ENCODE data around the gene TFDP1.
"Not testable (repeated sequence)": the region's sequence is repeated elsewhere in the genome, so short reads cannot be mapped to it uniquely, and the experiment has no call there.

Gene TFDP1

DNA sequence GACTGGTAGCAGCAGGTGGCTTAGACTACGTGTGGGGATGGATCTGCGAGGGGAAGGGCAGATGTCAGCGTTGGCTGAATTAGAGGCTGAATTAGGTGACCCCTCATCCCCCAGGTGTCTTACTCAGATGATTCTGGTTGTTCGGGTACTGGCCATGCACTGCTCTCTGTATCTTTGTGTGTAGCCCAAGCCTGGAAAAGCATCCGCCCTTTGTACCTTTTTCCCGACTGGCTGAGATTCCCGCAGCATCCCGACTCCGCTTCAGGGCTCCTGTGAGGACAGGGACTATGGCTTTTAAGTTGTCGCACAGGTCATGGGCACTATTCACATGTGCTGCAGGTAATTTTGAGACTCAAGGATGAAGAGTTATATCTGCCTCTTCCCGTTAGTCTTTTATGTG lies 7.2 kb downstream of the TFDP1 start:
- no peak for DNase-seq (ENCODE audit: low read depth)
- H3K4me3 ChIP-seq (ENCODE audit: low read length) = no peak overlapping the region
- TF ChIP-seq, protein P1, sequence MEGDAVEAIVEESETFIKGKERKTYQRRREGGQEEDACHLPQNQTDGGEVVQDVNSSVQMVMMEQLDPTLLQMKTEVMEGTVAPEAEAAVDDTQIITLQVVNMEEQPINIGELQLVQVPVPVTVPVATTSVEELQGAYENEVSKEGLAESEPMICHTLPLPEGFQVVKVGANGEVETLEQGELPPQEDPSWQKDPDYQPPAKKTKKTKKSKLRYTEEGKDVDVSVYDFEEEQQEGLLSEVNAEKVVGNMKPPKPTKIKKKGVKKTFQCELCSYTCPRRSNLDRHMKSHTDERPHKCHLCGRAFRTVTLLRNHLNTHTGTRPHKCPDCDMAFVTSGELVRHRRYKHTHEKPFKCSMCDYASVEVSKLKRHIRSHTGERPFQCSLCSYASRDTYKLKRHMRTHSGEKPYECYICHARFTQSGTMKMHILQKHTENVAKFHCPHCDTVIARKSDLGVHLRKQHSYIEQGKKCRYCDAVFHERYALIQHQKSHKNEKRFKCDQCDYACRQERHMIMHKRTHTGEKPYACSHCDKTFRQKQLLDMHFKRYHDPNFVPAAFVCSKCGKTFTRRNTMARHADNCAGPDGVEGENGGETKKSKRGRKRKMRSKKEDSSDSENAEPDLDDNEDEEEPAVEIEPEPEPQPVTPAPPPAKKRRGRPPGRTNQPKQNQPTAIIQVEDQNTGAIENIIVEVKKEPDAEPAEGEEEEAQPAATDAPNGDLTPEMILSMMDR (conservative IDR thresholded peaks at IDR 0.05; ENCODE audit: low read depth, low read length) = no peak

DNA sequence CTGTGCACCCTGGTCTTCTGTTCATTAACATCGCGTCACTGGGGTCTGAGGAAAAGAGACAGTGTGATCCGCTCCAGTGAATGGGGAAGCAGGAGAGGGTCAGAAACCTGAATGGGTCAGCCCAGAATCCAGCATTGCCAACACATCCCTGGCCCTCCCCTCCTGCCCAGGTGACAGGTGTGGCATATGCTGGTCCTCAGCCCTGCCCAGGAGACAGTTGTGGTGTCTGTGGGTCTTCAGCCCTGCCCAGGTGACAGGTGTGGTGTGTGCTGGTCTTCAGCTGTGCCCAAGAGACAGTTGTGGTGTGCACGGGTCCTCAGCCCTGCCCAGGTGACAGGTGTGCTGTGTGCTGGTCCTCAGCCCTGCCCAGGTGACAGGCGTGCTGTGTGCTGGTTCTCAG lies 8.0 kb downstream of the TFDP1 start:
- DNase-seq (ENCODE audit: low read depth) = no peak
- TF ChIP-seq, protein P1 (conservative IDR thresholded peaks at IDR 0.05; ENCODE audit: low read depth, low read length) = no peak
- H3K4me3 ChIP-seq (ENCODE audit: low read length) = no peak overlapping the region

DNA sequence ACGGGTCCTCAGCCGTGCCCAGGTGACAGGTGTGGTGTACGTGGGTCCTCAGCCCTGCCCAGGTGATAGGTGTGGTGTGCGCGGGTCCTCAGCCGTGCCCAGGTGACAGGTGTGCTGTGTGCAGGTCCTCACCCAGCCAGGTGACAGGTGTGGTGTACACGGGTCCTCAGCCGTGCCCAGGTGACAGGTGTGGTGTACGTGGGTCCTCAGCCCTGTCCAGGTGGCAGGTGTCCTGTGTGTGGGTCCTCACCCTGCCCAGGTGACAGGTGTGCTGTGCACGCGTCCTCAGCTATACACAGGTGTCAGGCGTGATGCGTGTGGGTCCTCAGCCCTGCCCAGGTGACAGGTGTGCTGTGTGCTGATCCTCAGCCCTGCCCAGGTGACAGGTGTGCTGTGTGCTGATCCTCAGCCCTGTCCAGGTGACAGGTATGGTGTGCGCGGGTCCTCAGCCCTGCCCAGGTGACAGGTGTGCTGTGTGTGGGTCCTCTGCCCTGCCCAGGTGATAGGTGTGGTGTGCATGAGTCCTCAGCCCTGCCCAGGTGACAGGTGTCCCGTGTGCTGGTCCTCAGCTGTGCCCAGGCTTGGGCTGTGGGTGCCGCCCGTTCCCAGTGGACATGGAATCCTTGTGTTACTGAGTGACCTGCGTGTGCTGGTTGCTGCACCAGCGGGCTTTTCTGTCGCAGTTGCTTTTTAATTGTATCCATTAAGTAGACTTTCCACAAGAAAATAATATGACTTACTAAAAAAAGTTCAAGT lies 9.7 kb downstream of the TFDP1 start:
- not testable (repeated sequence) for H3K4me3 ChIP-seq (ENCODE audit: low read length); DNase-seq (ENCODE audit: low read depth)

DNA sequence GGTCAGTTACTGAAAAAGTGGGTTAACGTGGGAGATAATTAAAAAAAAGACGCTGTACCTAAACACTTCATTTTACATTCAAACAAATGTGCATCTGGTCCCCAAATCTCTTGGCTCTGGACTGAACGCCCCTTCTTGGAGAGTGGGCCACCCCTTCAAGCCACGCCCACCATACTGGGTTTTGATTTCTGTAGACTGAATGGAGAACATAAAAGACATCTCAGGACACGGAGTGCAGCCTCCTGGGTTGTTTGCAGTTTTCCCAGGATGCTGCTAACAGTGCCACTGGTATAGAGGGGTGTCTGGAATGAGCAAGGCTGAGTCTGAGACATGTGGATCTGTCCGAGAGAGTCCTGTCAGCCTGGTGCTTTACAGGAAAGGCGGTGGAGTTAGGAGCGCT lies 10.6 kb downstream of the TFDP1 start:
- no peak overlapping the region for H3K4me3 ChIP-seq (ENCODE audit: low read length)
- no peak for DNase-seq (ENCODE audit: low read depth)
- TF ChIP-seq, protein P1 (conservative IDR thresholded peaks at IDR 0.05; ENCODE audit: low read depth, low read length) = no peak

DNA sequence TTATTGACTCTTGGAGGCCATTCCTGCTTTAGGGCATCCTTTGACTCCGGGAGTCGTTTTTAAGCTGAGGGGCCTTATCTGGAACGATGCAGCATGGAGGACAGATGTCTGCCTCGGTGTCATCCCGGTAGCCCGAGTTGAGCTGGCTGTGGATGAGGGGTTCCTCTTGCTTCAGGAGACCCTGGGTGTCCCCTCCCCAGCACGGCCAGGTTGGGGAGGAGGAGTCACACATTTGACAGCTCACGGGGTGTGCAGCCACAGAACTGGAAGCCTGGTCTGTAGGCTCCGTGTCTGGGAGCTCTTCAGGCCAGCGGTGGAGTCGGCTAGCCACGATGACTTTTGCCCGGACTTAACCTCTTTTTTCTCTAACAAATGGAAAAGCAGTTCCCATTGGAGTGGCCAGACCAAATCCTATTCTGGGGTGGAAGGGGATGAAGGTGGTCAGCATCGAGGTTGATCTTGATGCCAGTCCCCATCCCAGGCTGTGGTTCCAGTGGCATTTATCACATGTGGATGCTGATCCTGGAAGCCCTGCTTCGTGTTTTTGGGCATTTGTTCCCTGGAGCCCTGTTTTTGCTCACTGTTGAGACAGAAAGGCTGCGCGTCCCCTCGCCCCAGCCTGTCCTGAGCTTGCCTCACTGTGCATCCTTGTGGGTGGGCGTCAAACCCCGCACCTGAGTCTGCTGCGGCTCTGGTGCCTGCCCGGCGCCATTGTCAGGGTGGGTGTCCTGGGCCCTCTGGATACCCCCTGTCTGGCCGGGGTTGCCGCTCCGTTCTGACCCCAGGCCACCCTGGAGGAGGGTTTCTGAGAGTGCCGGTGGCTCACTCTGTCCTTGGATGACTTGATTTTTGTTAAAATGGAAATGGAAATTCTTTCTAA lies 12.0 kb downstream of the TFDP1 start:
- no peak overlapping the region for H3K4me3 ChIP-seq (ENCODE audit: low read length)
- TF ChIP-seq, protein P1 (conservative IDR thresholded peaks at IDR 0.05; ENCODE audit: low read depth, low read length) = no peak
- no peak for DNase-seq (ENCODE audit: low read depth)

DNA sequence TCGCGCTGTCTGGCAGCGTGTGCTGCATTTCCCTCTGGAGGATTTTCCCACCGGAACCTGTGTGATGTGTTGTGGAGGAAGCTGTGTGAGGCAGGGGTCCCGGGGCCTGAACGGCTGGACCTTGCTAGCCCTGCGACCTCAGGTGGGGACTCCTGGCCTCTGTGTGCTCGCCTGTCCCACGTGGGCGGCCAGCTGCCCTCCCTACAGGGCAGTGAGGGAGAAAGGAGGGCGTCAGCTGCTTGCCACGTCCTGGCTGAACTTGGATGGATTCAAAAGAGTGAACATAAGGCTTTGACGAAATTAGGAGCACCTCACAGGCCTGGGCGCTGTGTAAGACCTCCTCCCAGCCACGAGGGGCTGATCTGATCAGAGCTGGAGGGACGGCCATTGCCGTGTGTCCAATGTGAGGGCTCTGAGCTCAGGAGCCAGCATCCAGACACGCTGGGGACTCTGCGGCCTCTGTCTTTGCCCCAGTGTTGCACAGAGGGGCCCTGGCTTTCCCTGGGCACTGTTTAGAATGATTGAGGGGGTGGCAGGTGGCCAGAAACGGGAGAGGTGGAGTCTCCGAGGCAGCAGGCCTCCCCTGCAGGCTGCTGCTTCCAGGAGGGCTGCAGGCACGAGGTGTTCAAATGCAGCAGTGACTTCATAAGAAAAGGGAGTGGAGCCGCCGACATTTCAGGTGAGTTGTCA lies 13.0 kb downstream of the TFDP1 start:
- TF ChIP-seq, protein P1 (conservative IDR thresholded peaks at IDR 0.05; ENCODE audit: low read depth, low read length) = no peak

DNA sequence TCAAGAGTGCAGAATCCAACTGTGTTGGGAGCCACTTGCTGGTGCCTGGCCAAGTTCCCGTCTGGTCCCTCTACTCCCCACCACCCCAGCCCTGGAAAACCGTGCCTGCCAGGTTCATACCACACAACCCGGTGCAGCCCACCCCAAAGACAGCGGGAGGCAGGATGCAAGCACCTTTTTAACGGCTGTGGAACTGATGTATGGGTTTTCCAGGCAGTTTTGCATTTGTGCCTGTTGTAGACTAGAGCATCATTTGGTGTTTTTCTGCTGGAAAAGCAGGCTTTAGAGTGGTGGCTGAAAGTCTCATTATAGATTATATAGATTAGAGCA lies 13.5 kb downstream of the TFDP1 start:
- H3K4me3 ChIP-seq (ENCODE audit: low read length) = no peak overlapping the region
- TF ChIP-seq, protein P1 (conservative IDR thresholded peaks at IDR 0.05; ENCODE audit: low read depth, low read length) = no peak
- no peak for DNase-seq (ENCODE audit: low read depth)

More for the DNA sequence above, 13.0 kb downstream of the TFDP1 start:
- DNase-seq (ENCODE audit: low read depth) = no peak
- no peak overlapping the region for H3K4me3 ChIP-seq (ENCODE audit: low read length)

Data from retinal pigment epithelial cell (primary cell).